ENCODE data around the gene APOBEC3G.

DNA sequence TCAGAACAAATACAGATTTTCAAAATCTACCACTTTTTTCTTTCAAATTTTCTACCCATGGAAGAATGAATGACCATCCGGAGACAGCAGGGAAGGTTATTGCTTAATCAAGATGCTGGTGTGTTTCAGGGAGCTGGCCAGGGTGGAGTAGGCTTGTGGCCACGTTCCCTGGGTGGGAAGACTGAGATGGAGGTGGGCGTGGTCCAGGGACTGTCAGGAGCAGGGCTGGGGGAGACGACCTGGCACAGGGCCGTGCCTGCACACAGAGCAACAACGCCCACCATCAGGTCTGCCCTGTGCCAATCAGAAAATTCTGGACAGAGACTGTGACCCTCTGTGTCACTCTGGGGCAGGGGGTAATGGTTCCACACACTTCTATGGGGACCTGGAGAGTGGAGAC lies 12.9 kb downstream of the APOBEC3G start:
- TF ChIP-seq, protein P1, sequence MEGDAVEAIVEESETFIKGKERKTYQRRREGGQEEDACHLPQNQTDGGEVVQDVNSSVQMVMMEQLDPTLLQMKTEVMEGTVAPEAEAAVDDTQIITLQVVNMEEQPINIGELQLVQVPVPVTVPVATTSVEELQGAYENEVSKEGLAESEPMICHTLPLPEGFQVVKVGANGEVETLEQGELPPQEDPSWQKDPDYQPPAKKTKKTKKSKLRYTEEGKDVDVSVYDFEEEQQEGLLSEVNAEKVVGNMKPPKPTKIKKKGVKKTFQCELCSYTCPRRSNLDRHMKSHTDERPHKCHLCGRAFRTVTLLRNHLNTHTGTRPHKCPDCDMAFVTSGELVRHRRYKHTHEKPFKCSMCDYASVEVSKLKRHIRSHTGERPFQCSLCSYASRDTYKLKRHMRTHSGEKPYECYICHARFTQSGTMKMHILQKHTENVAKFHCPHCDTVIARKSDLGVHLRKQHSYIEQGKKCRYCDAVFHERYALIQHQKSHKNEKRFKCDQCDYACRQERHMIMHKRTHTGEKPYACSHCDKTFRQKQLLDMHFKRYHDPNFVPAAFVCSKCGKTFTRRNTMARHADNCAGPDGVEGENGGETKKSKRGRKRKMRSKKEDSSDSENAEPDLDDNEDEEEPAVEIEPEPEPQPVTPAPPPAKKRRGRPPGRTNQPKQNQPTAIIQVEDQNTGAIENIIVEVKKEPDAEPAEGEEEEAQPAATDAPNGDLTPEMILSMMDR (conservative IDR thresholded peaks at IDR 0.05; ENCODE audit: low read depth, low read length) = no peak
- TF ChIP-seq POLR2A (IDR thresholded peaks at IDR 0.05; ENCODE audit: low read depth, low read length) (no peak), BHLHE40 (IDR thresholded peaks at IDR 0.05; ENCODE audit: low read depth, low read length) (no peak), CEBPB (IDR thresholded peaks at IDR 0.05; ENCODE audit: low read depth, low read length) (peak; percentile 57; the same call in 1 of the 2 replicates), RCOR1 (IDR thresholded peaks at IDR 0.05; ENCODE audit: insufficient replicate concordance, low read length) (no peak), RAD21 (IDR thresholded peaks at IDR 0.05; ENCODE audit: low read length) (no peak), CHD1 (IDR thresholded peaks at IDR 0.05; ENCODE audit: low read depth, low read length) (no peak), FOS (IDR thresholded peaks at IDR 0.05; ENCODE audit: low read depth, low read length) (no peak)
- TF ChIP-seq, protein P2, sequence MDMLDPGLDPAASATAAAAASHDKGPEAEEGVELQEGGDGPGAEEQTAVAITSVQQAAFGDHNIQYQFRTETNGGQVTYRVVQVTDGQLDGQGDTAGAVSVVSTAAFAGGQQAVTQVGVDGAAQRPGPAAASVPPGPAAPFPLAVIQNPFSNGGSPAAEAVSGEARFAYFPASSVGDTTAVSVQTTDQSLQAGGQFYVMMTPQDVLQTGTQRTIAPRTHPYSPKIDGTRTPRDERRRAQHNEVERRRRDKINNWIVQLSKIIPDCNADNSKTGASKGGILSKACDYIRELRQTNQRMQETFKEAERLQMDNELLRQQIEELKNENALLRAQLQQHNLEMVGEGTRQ (IDR thresholded peaks at IDR 0.05; ENCODE audit: low read depth, low read length) = no peak
